A549 (cell line): ENCODE data around the gene LETM1. TPM values are rescaled to one million over a fixed set of nuclear protein-coding genes. Genes with fewer than 3 reads are reported as not detected.
"Not testable (repeated sequence)": the region's sequence is repeated elsewhere in the genome, so short reads cannot be mapped to it uniquely, and the experiment has no call there.

Experiments
- ATAC-seq, 2 experiments: fragments of 200-7000 bp in 1 of 2; fragments of >200 bp in 1 of 2; cut with Nextera tagmentation in 1 of 2; cut with Tn5 transposase in 1 of 2; 3 replicates each; pipeline versions ENCODE4 v1.8.0 to v1.9.1; 2018 to 2020; ENCODE audit warnings: mild to moderate bottlenecking in 1 of 2, moderate library complexity in 1 of 2
- CTCF ChIA-PET: fragments of 300-600 bp; sonication (Branson Sonifier 250); formaldehyde crosslinking; extraction: SDS; loops from one replicate; lab custom pipeline; 2021; ENCODE audit warnings: antibody characterized with exemption, inconsistent platforms; lab: Yijun Ruan, JAX
- POLR2A ChIA-PET: fragments of 350-600 bp; formaldehyde crosslinking; extraction: SDS; loops from one replicate; lab custom pipeline; 2021; ENCODE audit warnings: antibody characterized with exemption, inconsistent platforms; lab: Yijun Ruan, JAX
- DNase-seq, 2 experiments: peaks; one replicate each; pipeline versions ENCODE4 v3.0.0 to v3.0.0-alpha.2; 2011 to 2016; ENCODE audit warnings: low read depth in 1 of 2, low spot score in 1 of 2
- FAIRE-seq: peaks from 2 replicates; lab custom pipeline; 2011; peaks lifted over from hg19 to GRCh38; lab: Jason Lieb, UNC
- H3K27ac ChIP-seq, 2 experiments: fragments of >200 bp; sonication (Bioruptor Twin); formaldehyde crosslinking; 3 replicates each; pipeline ENCODE4 v1.5.1; 2016 to 2017
- H3K4me1 ChIP-seq: fragments of >200 bp; sonication (Bioruptor Twin); formaldehyde crosslinking; 3 replicates; pipeline ENCODE4 v1.6.1; 2016
- H3K4me2 ChIP-seq: fragments of >200 bp; sonication (Bioruptor Twin); formaldehyde crosslinking; 3 replicates; pipeline ENCODE4 v1.6.1; 2016
- H3K4me3 ChIP-seq: fragments of >200 bp; sonication (Bioruptor Twin); formaldehyde crosslinking; 3 replicates; pipeline ENCODE4 v1.5.1; 2016
- H3K9me3 ChIP-seq: fragments of >200 bp; sonication (Bioruptor Twin); formaldehyde crosslinking; 3 replicates; pipeline ENCODE4 v1.6.1; 2016
- BHLHE40 ChIP-seq: IDR thresholded peaks from 2 replicates; pipeline ENCODE4 v1.6.1; 2012; ENCODE audit warnings: low read depth, low read length, inconsistent platforms
- CEBPB ChIP-seq, 2 experiments: fragments of >200 bp in 1 of 2; sonication (Bioruptor Twin) in 1 of 2; formaldehyde crosslinking in 1 of 2; IDR thresholded peaks; 2 replicates each; pipeline ENCODE4 v1.6.1; 2012 to 2016
- CHD2 ChIP-seq: fragments of 150-350 bp; IDR thresholded peaks from 2 replicates; pipeline ENCODE4 v1.6.1; 2014; ENCODE audit warnings: low read length; ENCODE audit not compliant: partially characterized antibody
- CHD4 ChIP-seq: fragments of 200-600 bp; sonication (generic); IDR thresholded peaks from 2 replicates; pipeline ENCODE4 v1.6.1; 2016; ENCODE audit warnings: antibody characterized with exemption, mild to moderate bottlenecking, borderline replicate concordance
- EHMT2 ChIP-seq: fragments of 200-600 bp; sonication (generic); IDR thresholded peaks from 2 replicates; pipeline ENCODE4 v1.6.1; 2016; ENCODE audit warnings: antibody characterized with exemption, low read depth, mild to moderate bottlenecking, moderate library complexity
- HDAC2 ChIP-seq: fragments of 200-600 bp; sonication (generic); IDR thresholded peaks from 2 replicates; pipeline ENCODE4 v1.6.1; 2016
- HOXB13 ChIP-seq: fragments of 250-450 bp; sonication (Bioruptor Pico); IDR thresholded peaks from 2 replicates; pipeline ENCODE4 v1.5.0; 2020; ENCODE audit warnings: low read depth, mild to moderate bottlenecking, moderate library complexity
- HOXB5 ChIP-seq: fragments of 250-450 bp; sonication (Bioruptor Pico); IDR thresholded peaks from 2 replicates; pipeline ENCODE4 v1.5.0; 2020; ENCODE audit warnings: mild to moderate bottlenecking, moderate library complexity
- KDM5A ChIP-seq: fragments of 200-600 bp; sonication (generic); IDR thresholded peaks from 2 replicates; pipeline ENCODE4 v1.6.1; 2016; ENCODE audit warnings: antibody characterized with exemption, mild to moderate bottlenecking
- MAFK ChIP-seq: fragments of 450-650 bp; IDR thresholded peaks from 2 replicates; pipeline ENCODE4 v1.6.1; 2014; ENCODE audit not compliant: partially characterized antibody
- NR3C1 ChIP-seq: fragments of >200 bp; sonication (Bioruptor Twin); formaldehyde crosslinking; IDR thresholded peaks from 3 replicates; pipeline ENCODE4 v1.6.1; 2017
- PHF8 ChIP-seq: fragments of 200-600 bp; sonication (generic); IDR thresholded peaks from 2 replicates; pipeline ENCODE4 v1.6.1; 2016; ENCODE audit warnings: low read depth, mild to moderate bottlenecking, antibody characterized with exemption, moderate library complexity, borderline replicate concordance
- RAD21 ChIP-seq, 2 experiments: fragments of >200 bp in 1 of 2; sonication (Bioruptor Twin) in 1 of 2; formaldehyde crosslinking in 1 of 2; IDR thresholded peaks in 1 of 2; conservative IDR thresholded peaks in 1 of 2; 2 replicates in 1 of 2; 3 replicates in 1 of 2; pipeline ENCODE4 v1.6.1; 2012 to 2018; ENCODE audit warnings: inconsistent platforms in 1 of 2
- TFCP2L1 ChIP-seq: fragments of 250-450 bp; sonication (Bioruptor Pico); IDR thresholded peaks from 2 replicates; pipeline ENCODE4 v1.5.0; 2021; ENCODE audit warnings: mild to moderate bottlenecking
- ZFP36 ChIP-seq: fragments of 450-650 bp; IDR thresholded peaks from 2 replicates; pipeline ENCODE4 v1.6.1; 2014; ENCODE audit warnings: borderline replicate concordance; ENCODE audit not compliant: partially characterized antibody
- whole genome bisulfite sequencing: methylation state at CpG from one replicate; pipeline ENCODE4 v1.1.6; 2017; ENCODE audit errors: missing lambda C conversion rate; 5-methylcytosine and 5-hydroxymethylcytosine counted together
- polyA plus RNA-seq, 4 experiments: library from polyadenylated mRNA; depleted of rRNA in 3 of 4; stranded (reverse); fragments of >200 nt; fragmentation: RNase III in 1 of 4; extraction: RNeasy Plus Mini Kit Qiagen cat#74134 plus additional on column Dnase treatment in 1 of 4; gene quantifications; 2 replicates in 3 of 4; 3 replicates in 1 of 4; pipeline ENCODE4 v1.2.3, GENCODE V29; 2011 to 2017
- TF ChIP-seq, protein P1 (sequence below): IDR thresholded peaks from 2 replicates; pipeline ENCODE4 v1.6.1; 2012
- TF ChIP-seq, protein P2 (sequence below): fragments of 150-350 bp; IDR thresholded peaks from 2 replicates; pipeline ENCODE4 v1.6.1; 2014; ENCODE audit warnings: low read depth, mild to moderate bottlenecking, low read length
- TF ChIP-seq, protein P3 (sequence below): IDR thresholded peaks from 2 replicates; pipeline ENCODE4 v1.6.1; 2012; ENCODE audit warnings: low read depth, borderline replicate concordance
- TF ChIP-seq, protein P4 (sequence below): fragments of 250-450 bp; sonication (Bioruptor Pico); IDR thresholded peaks from 2 replicates; pipeline ENCODE4 v1.5.0; 2021; ENCODE audit warnings: mild to moderate bottlenecking, moderate library complexity, borderline replicate concordance
- TF ChIP-seq, protein P5 (sequence below): fragments of >200 bp; sonication (Bioruptor Twin); formaldehyde crosslinking; IDR thresholded peaks from 3 replicates; pipeline ENCODE4 v1.6.1; 2016

LETM1 gene
- polyA plus RNA-seq, 2 of the 4 experiments (the other 2 are of a cell fraction), result 18.6 to 29.6 TPM

DNA sequence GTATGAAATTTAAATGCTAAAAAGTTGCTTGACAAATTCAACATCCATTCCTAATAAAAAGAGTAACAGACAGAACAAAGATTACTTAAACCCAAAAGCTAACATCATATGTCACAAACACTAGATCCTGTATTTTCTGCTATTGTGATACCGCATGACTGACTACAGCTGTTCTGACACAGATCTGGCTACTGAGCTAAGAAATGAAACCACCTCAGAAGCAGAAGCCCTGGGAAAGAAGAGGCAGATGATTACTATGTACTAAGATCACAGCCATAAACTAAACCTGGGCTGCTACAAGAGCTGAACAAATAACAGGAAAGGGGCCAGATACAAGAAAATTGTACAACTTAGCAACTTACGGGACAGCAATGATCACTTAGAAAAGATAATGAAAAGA, 9.4 kb downstream of the LETM1 start:
- ChIA-PET POLR2A (interaction anchor here (0.9 kb wide), 1 partner anchor 10 kb away, joined by 3 read pairs; the partner anchor contains the start of gene LETM1), CTCF (interaction anchor here (1.0 to 1.7 kb wide), 2 partner anchors 10 to 36 kb away, joined by 3 to 5 read pairs; no protein-coding TSS in a partner anchor)
- no peak overlapping the region for H3K27ac ChIP-seq
- WGBS, result 96% methylated on average over 2 of the region's 2 CpGs
- H3K4me2 ChIP-seq, result no peak overlapping the region
- peaks cover 7% of the 10 kb centered on the region for H3K4me1 ChIP-seq
- no peak for DNase-seq
- TF ChIP-seq, protein P1, sequence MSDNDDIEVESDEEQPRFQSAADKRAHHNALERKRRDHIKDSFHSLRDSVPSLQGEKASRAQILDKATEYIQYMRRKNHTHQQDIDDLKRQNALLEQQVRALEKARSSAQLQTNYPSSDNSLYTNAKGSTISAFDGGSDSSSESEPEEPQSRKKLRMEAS, result no peak
- TF ChIP-seq, protein P2, sequence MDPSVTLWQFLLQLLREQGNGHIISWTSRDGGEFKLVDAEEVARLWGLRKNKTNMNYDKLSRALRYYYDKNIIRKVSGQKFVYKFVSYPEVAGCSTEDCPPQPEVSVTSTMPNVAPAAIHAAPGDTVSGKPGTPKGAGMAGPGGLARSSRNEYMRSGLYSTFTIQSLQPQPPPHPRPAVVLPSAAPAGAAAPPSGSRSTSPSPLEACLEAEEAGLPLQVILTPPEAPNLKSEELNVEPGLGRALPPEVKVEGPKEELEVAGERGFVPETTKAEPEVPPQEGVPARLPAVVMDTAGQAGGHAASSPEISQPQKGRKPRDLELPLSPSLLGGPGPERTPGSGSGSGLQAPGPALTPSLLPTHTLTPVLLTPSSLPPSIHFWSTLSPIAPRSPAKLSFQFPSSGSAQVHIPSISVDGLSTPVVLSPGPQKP, result no peak
- TF ChIP-seq ZFP36 (no peak), RAD21 (conservative IDR thresholded peaks at IDR 0.05 in 1 of 2, IDR thresholded peaks at IDR 0.05 in 1 of 2) (no peak), PHF8 (no peak), CEBPB (IDR thresholded peaks at IDR 0.05) (no peak), CHD2 (no peak), BHLHE40 (no peak), HDAC2 (no peak), CHD4 (no peak), MAFK (no peak), TFCP2L1 (CRISPR knock-in tag) (no peak), KDM5A (no peak), HOXB13 (CRISPR knock-in tag) (no peak), HOXB5 (no peak), NR3C1 (no peak), EHMT2 (no peak)
- TF ChIP-seq, protein P3, sequence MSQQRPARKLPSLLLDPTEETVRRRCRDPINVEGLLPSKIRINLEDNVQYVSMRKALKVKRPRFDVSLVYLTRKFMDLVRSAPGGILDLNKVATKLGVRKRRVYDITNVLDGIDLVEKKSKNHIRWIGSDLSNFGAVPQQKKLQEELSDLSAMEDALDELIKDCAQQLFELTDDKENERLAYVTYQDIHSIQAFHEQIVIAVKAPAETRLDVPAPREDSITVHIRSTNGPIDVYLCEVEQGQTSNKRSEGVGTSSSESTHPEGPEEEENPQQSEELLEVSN, result no peak
- TF ChIP-seq, protein P4, sequence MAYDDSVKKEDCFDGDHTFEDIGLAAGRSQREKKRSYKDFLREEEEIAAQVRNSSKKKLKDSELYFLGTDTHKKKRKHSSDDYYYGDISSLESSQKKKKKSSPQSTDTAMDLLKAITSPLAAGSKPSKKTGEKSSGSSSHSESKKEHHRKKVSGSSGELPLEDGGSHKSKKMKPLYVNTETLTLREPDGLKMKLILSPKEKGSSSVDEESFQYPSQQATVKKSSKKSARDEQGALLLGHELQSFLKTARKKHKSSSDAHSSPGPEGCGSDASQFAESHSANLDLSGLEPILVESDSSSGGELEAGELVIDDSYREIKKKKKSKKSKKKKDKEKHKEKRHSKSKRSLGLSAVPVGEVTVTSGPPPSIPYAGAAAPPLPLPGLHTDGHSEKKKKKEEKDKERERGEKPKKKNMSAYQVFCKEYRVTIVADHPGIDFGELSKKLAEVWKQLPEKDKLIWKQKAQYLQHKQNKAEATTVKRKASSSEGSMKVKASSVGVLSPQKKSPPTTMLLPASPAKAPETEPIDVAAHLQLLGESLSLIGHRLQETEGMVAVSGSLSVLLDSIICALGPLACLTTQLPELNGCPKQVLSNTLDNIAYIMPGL, result no peak
- TF ChIP-seq, protein P5, sequence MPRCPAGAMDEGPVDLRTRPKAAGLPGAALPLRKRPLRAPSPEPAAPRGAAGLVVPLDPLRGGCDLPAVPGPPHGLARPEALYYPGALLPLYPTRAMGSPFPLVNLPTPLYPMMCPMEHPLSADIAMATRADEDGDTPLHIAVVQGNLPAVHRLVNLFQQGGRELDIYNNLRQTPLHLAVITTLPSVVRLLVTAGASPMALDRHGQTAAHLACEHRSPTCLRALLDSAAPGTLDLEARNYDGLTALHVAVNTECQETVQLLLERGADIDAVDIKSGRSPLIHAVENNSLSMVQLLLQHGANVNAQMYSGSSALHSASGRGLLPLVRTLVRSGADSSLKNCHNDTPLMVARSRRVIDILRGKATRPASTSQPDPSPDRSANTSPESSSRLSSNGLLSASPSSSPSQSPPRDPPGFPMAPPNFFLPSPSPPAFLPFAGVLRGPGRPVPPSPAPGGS, result no peak
- ATAC-seq, result no peak
- no peak overlapping the region for H3K4me3 ChIP-seq
- H3K9me3 ChIP-seq, result no peaks in the 10 kb centered on the region
- FAIRE-seq, result no peak

DNA sequence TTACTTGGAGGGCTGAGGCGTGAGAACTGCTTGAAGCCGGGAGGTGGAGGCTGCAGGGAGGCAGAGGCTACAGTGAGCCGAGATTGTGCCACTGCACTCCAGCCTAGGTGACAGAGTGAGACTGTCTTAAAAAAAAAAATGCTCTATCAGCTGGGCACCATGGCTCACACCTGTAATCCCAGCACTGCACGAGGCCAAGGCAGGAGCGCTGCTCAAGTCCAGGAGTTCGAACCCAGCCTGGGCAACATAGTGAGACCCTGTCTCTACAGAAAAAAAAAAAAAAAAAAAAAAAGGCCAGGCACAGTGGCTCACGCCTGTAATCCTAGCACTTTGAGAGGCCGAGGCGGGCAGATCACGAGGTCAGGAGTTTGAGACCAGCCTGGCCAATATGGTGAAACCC, 11.3 kb downstream of the LETM1 start:
- 94% methylated on average over 9 of the region's 10 CpGs for WGBS
- CTCF ChIA-PET, result interaction anchor here (1.5 kb wide), 1 partner anchor 55 kb away, joined by 4 read pairs; no protein-coding TSS in a partner anchor
- FAIRE-seq, H3K9me3 ChIP-seq, POLR2A ChIA-PET, H3K27ac ChIP-seq, H3K4me2 ChIP-seq, ATAC-seq, H3K4me3 ChIP-seq, DNase-seq, H3K4me1 ChIP-seq: not testable (repeated sequence)
